Measurements from ENCODE around the gene SCARB1.

Gene SCARB1

GRCh38 chr12:124764870-124765580, 98.6 kb downstream of the SCARB1 start:
- H3K27ac ChIP-seq: no peak overlapping the region
- no peak for TF ChIP-seq CTCF (IDR thresholded peaks at IDR 0.05)
- no peak for TF ChIP-seq ZFX (IDR thresholded peaks at IDR 0.05; ENCODE audit: borderline replicate concordance)

GRCh38 chr12:124764451-124764850, 99.2 kb downstream of the SCARB1 start:
- H3K27ac ChIP-seq: no peak overlapping the region
- TF ChIP-seq CTCF (IDR thresholded peaks at IDR 0.05): peak; percentile 72
- no peak for TF ChIP-seq ZFX (IDR thresholded peaks at IDR 0.05; ENCODE audit: borderline replicate concordance)

- no peak overlapping the region for H3K27ac ChIP-seq
- TF ChIP-seq CTCF (IDR thresholded peaks at IDR 0.05) (no peak), ZFX (IDR thresholded peaks at IDR 0.05; ENCODE audit: borderline replicate concordance) (no peak)
These were observed 100.1 kb downstream of the SCARB1 start for GRCh38 chr12:124763594-124763979.

GRCh38 chr12:124762791-124763593, 100.7 kb downstream of the SCARB1 start:
- no peak overlapping the region for H3K27ac ChIP-seq
- TF ChIP-seq ZFX (IDR thresholded peaks at IDR 0.05; ENCODE audit: borderline replicate concordance): no peak
- TF ChIP-seq CTCF (IDR thresholded peaks at IDR 0.05): no peak

- no peak for TF ChIP-seq ZFX (IDR thresholded peaks at IDR 0.05; ENCODE audit: borderline replicate concordance)
- TF ChIP-seq CTCF (IDR thresholded peaks at IDR 0.05): no peak
These were observed 101.3 kb downstream of the SCARB1 start for GRCh38 chr12:124762384-124762783.

GRCh38 chr12:124761871-124762270, 101.8 kb downstream of the SCARB1 start:
- TF ChIP-seq ZFX (IDR thresholded peaks at IDR 0.05; ENCODE audit: borderline replicate concordance): no peak
- no peak for TF ChIP-seq CTCF (IDR thresholded peaks at IDR 0.05)
- no peak overlapping the region for H3K27ac ChIP-seq

More at GRCh38 chr12:124762384-124762783, 101.3 kb downstream of the SCARB1 start:
- no peak overlapping the region for H3K27ac ChIP-seq

- H3K27ac ChIP-seq: no peak overlapping the region
- TF ChIP-seq CTCF (IDR thresholded peaks at IDR 0.05) (no peak), ZFX (IDR thresholded peaks at IDR 0.05; ENCODE audit: borderline replicate concordance) (no peak)
These were observed 102.6 kb downstream of the SCARB1 start for GRCh38 chr12:124761056-124761455.

All from 22Rv1 (cell line).